ENCODE measurements around the gene TMEM115. TPM values are rescaled to one million over a fixed set of nuclear protein-coding genes. Genes with fewer than 3 reads are reported as not detected.
A peak's percentile ranks its signal among the peaks of the same experiment; 100 is the strongest.
"Not testable (repeated sequence)": the region's sequence is repeated elsewhere in the genome, so short reads cannot be mapped to it uniquely, and the experiment has no call there.

The TMEM115 gene
- total RNA-seq, 2 experiments from 2014 or later, result 19.0 to 20.2 TPM

GRCh38 chr3:50322115-50322385 lies 37.3 kb downstream of the TMEM115 start:
- H3K4me3 Mint-ChIP-seq, result peak overlapping the region; percentile 29
- no peaks in the 10 kb centered on the region for H3K27me3 Mint-ChIP-seq
- H3K4me1 Mint-ChIP-seq, result peaks cover 41% of the 10 kb centered on the region
- DNase-seq, result no peak
- peaks cover 4% of the 10 kb centered on the region for H3K36me3 Mint-ChIP-seq
- no peak overlapping the region for H3K27ac Mint-ChIP-seq
- no peaks in the 10 kb centered on the region for H3K9me3 Mint-ChIP-seq

GRCh38 chr3:50321336-50322114 lies 37.8 kb downstream of the TMEM115 start:
- H3K27me3 Mint-ChIP-seq, result no peaks in the 10 kb centered on the region
- no peaks in the 10 kb centered on the region for H3K9me3 Mint-ChIP-seq
- peak overlapping the region; percentile 78 for H3K4me3 Mint-ChIP-seq

GRCh38 chr3:50320853-50321335 lies 38.4 kb downstream of the TMEM115 start:
- Mint-ChIP-seq H3K4me1 (peaks cover 43% of the 10 kb centered on the region), H3K9me3 (no peaks in the 10 kb centered on the region), H3K27ac (peak overlapping the region; percentile 22), H3K4me3 (peak overlapping the region; percentile 80), H3K36me3 (peaks cover 7% of the 10 kb centered on the region), H3K27me3 (no peaks in the 10 kb centered on the region)
- peak; percentile 74 for DNase-seq

More at GRCh38 chr3:50321336-50322114, 37.8 kb downstream of the TMEM115 start:
- peak; percentile 84 for DNase-seq
- Mint-ChIP-seq H3K36me3 (peaks cover 4% of the 10 kb centered on the region), H3K27ac (peak overlapping the region; percentile 90), H3K4me1 (peaks cover 42% of the 10 kb centered on the region)

GRCh38 chr3:50319894-50320625 lies 39.3 kb downstream of the TMEM115 start:
- no peaks in the 10 kb centered on the region for H3K27me3 Mint-ChIP-seq
- peaks cover 5% of the 10 kb centered on the region for H3K36me3 Mint-ChIP-seq
- H3K27ac Mint-ChIP-seq, result no peak overlapping the region
- DNase-seq, result no peak
- H3K4me3 Mint-ChIP-seq, result peak overlapping the region; percentile 80
- peaks cover 45% of the 10 kb centered on the region for H3K4me1 Mint-ChIP-seq
- H3K9me3 Mint-ChIP-seq, result no peaks in the 10 kb centered on the region

- no peak overlapping the region for H3K4me3 Mint-ChIP-seq
- no peak for DNase-seq
- H3K4me1 Mint-ChIP-seq, result peaks cover 38% of the 10 kb centered on the region
- H3K36me3 Mint-ChIP-seq, result peaks cover 5% of the 10 kb centered on the region
- no peak overlapping the region for H3K27ac Mint-ChIP-seq
- no peaks in the 10 kb centered on the region for H3K9me3 Mint-ChIP-seq
- H3K27me3 Mint-ChIP-seq, result no peaks in the 10 kb centered on the region
Observed at GRCh38 chr3:50319181-50319893, 40.0 kb downstream of the TMEM115 start.

- Mint-ChIP-seq H3K27ac (no peak overlapping the region), H3K4me1 (peaks cover 35% of the 10 kb centered on the region), H3K9me3 (no peaks in the 10 kb centered on the region), H3K27me3 (no peaks in the 10 kb centered on the region), H3K36me3 (peaks cover 5% of the 10 kb centered on the region), H3K4me3 (no peak overlapping the region)
- DNase-seq, result no peak
Observed at GRCh38 chr3:50318615-50319014, 40.7 kb downstream of the TMEM115 start.

GRCh38 chr3:50318163-50318562 lies 41.2 kb downstream of the TMEM115 start:
- Mint-ChIP-seq H3K4me3 (no peak overlapping the region), H3K27me3 (no peaks in the 10 kb centered on the region), H3K36me3 (peaks cover 5% of the 10 kb centered on the region), H3K27ac (no peak overlapping the region), H3K4me1 (peaks cover 33% of the 10 kb centered on the region), H3K9me3 (no peaks in the 10 kb centered on the region)
- no peak for DNase-seq

- peaks cover 30% of the 10 kb centered on the region for H3K4me1 Mint-ChIP-seq
- H3K4me3 Mint-ChIP-seq, result no peak overlapping the region
- H3K9me3 Mint-ChIP-seq, result no peaks in the 10 kb centered on the region
- no peak for DNase-seq
- H3K27me3 Mint-ChIP-seq, result no peaks in the 10 kb centered on the region
- no peak overlapping the region for H3K27ac Mint-ChIP-seq
- peaks cover 5% of the 10 kb centered on the region for H3K36me3 Mint-ChIP-seq
Observed at GRCh38 chr3:50317300-50317699, 42.0 kb downstream of the TMEM115 start.

- Mint-ChIP-seq H3K4me1 (peaks cover 30% of the 10 kb centered on the region), H3K36me3 (peaks cover 5% of the 10 kb centered on the region), H3K27me3 (no peaks in the 10 kb centered on the region), H3K27ac (peak overlapping the region; percentile 55), H3K9me3 (no peaks in the 10 kb centered on the region), H3K4me3 (peak overlapping the region; percentile 46)
- peak; percentile 69 for DNase-seq
Observed at GRCh38 chr3:50316657-50317242, 42.6 kb downstream of the TMEM115 start.

- Mint-ChIP-seq H3K4me1 (peaks cover 25% of the 10 kb centered on the region), H3K27me3 (no peaks in the 10 kb centered on the region), H3K4me3 (no peak overlapping the region), H3K36me3 (peaks cover 3% of the 10 kb centered on the region), H3K27ac (no peak overlapping the region), H3K9me3 (no peaks in the 10 kb centered on the region)
- no peak for DNase-seq
Observed at GRCh38 chr3:50314816-50315215, 44.5 kb downstream of the TMEM115 start.

- Mint-ChIP-seq H3K9me3 (no peaks in the 10 kb centered on the region), H3K27me3 (no peaks in the 10 kb centered on the region), H3K36me3 (peaks cover 3% of the 10 kb centered on the region), H3K4me3 (no peak overlapping the region), H3K27ac (no peak overlapping the region), H3K4me1 (peaks cover 22% of the 10 kb centered on the region)
- DNase-seq, result no peak
Observed at GRCh38 chr3:50314342-50314741, 45.0 kb downstream of the TMEM115 start.

- H3K4me3 Mint-ChIP-seq, DNase-seq, H3K27me3 Mint-ChIP-seq, H3K27ac Mint-ChIP-seq, H3K9me3 Mint-ChIP-seq, H3K36me3 Mint-ChIP-seq: not testable (repeated sequence)
- peaks cover 13% of the 10 kb centered on the region for H3K4me1 Mint-ChIP-seq
Observed at GRCh38 chr3:50312041-50312440, 47.3 kb downstream of the TMEM115 start.

Data from activated naive CD8-positive, alpha-beta T cell treated with anti-CD3 and anti-CD28 coated beads for 36 hours (primary cell).